A673 (cell line): ENCODE results near the gene NFATC1. TPM values are rescaled to one million over a fixed set of nuclear protein-coding genes. Genes with fewer than 3 reads are reported as not detected.

Experiments used
- BruUV-seq: library from RNA; stranded (reverse); fragments of 400-500 nt; replicated peaks from 2 replicates; lab custom pipeline; 2021; lab: Mats Ljungman, UMichigan
- CTCF ChIA-PET: fragments of 300-600 bp; sonication (Branson Sonifier 250); formaldehyde crosslinking; loops from one replicate; lab custom pipeline; 2022; ENCODE audit warnings: antibody characterized with exemption; lab: Charles Lee
- POLR2A ChIA-PET: fragments of 300-600 bp; sonication (Branson Sonifier 250); formaldehyde crosslinking; loops from one replicate; lab custom pipeline; 2022; ENCODE audit warnings: antibody characterized with exemption; ENCODE audit not compliant: low non-redundant PET; lab: Charles Lee
- DNase-seq: peaks from one replicate; pipeline ENCODE4 v3.0.0-alpha.2; 2015; ENCODE audit warnings: low spot score
- H3K27ac ChIP-seq: fragments of 200-600 bp; sonication (generic); 2 replicates; pipeline ENCODE4 v1.5.1; 2016; ENCODE audit warnings: mixed run types, low read depth, mild to moderate bottlenecking, mixed read lengths, antibody characterized with exemption, low read length; ENCODE audit not compliant: poor library complexity, severe bottlenecking
- H3K27me3 ChIP-seq: fragments of 200-600 bp; sonication (generic); replicated peaks from 2 replicates; pipeline ENCODE4 v1.6.1; 2017; ENCODE audit warnings: mixed run types, low read depth, mild to moderate bottlenecking, mixed read lengths, antibody characterized with exemption, low read length; ENCODE audit not compliant: insufficient read depth, poor library complexity
- H3K36me3 ChIP-seq: fragments of 200-600 bp; sonication (generic); 2 replicates; pipeline ENCODE4 v1.6.1; 2016; ENCODE audit warnings: mixed run types, mild to moderate bottlenecking, mixed read lengths, antibody characterized with exemption, low read length; ENCODE audit not compliant: insufficient read depth, poor library complexity, severe bottlenecking
- H3K4me1 ChIP-seq: fragments of 200-600 bp; sonication (generic); 2 replicates; pipeline ENCODE4 v1.6.1; 2017; ENCODE audit warnings: mixed run types, mild to moderate bottlenecking, mixed read lengths, antibody characterized with exemption, low read length; ENCODE audit not compliant: insufficient read depth, poor library complexity, severe bottlenecking
- H3K4me3 ChIP-seq: fragments of 200-600 bp; sonication (generic); 2 replicates; pipeline ENCODE4 v1.5.1; 2016; ENCODE audit warnings: low read depth, mixed run types, mild to moderate bottlenecking, mixed read lengths, low read length; ENCODE audit not compliant: poor library complexity, severe bottlenecking
- H3K9me3 ChIP-seq: fragments of 200-600 bp; sonication (generic); 2 replicates; pipeline ENCODE4 v1.6.1; 2016; ENCODE audit warnings: mixed run types, low read depth, mild to moderate bottlenecking, mixed read lengths, antibody characterized with exemption, low read length; ENCODE audit not compliant: poor library complexity, severe bottlenecking
- CTCF ChIP-seq: fragments of 300-800, 200-600 bp; sonication (generic); conservative IDR thresholded peaks from 2 replicates; pipeline ENCODE4 v1.5.1; 2017; ENCODE audit warnings: low read depth, mild to moderate bottlenecking, antibody characterized with exemption, low read length, moderate library complexity, mixed read lengths
- EZH2 ChIP-seq: fragments of 200-600 bp; sonication (generic); IDR thresholded peaks from 2 replicates; pipeline ENCODE4 v1.6.1; 2017; ENCODE audit warnings: borderline replicate concordance, low read depth, mild to moderate bottlenecking, mixed read lengths, antibody characterized with exemption, low read length; ENCODE audit not compliant: poor library complexity, severe bottlenecking
- intact Hi-C: fragments of 100-400 bp; cut with micrococcal nuclease; formaldehyde crosslinking; loops from one replicate; pipeline ENCODE4 v1.10.0; 2022; ENCODE audit not compliant: unreplicated experiment
- total RNA-seq: library from RNA; stranded (reverse); gene quantifications from 2 replicates; pipeline ENCODE4 v1.2.3, GENCODE V29; 2021

NFATC1 gene
- total RNA-seq, 1 experiment from 2014 or later: 10.4 TPM

- no peaks in the 10 kb centered on the region for H3K27me3 ChIP-seq
- BruUV-seq: no TSS peak
- no peak for TF ChIP-seq EZH2
- TF ChIP-seq CTCF: no peak
- no peak for DNase-seq
- intact Hi-C loops: no loop called here
- H3K36me3 ChIP-seq: no peaks in the 10 kb centered on the region
- no peaks in the 10 kb centered on the region for H3K9me3 ChIP-seq
- H3K27ac ChIP-seq: no peak overlapping the region
- H3K4me3 ChIP-seq: no peak overlapping the region
- POLR2A ChIA-PET: no interaction called here
- CTCF ChIA-PET: no interaction called here
- H3K4me1 ChIP-seq: peaks cover 6% of the 10 kb centered on the region
Measured at GRCh38 chr18:79459946-79460480, 64.3 kb downstream of the NFATC1 start.

- CTCF ChIA-PET: no interaction called here
- H3K4me1 ChIP-seq: peaks cover 13% of the 10 kb centered on the region
- no peak for DNase-seq
- no peak overlapping the region for H3K4me3 ChIP-seq
- TF ChIP-seq CTCF (no peak), EZH2 (no peak)
- H3K27me3 ChIP-seq: no peaks in the 10 kb centered on the region
- no TSS peak for BruUV-seq
- H3K36me3 ChIP-seq: no peaks in the 10 kb centered on the region
- no peaks in the 10 kb centered on the region for H3K9me3 ChIP-seq
- intact Hi-C loops: no loop called here
- H3K27ac ChIP-seq: no peak overlapping the region
- POLR2A ChIA-PET: no interaction called here
Measured at GRCh38 chr18:79460481-79461300, 65.0 kb downstream of the NFATC1 start.

- no peak overlapping the region for H3K4me3 ChIP-seq
- H3K9me3 ChIP-seq: no peaks in the 10 kb centered on the region
- H3K36me3 ChIP-seq: no peaks in the 10 kb centered on the region
- intact Hi-C loops: no loop called here
- BruUV-seq: no TSS peak
- DNase-seq: no peak
- ChIA-PET POLR2A (no interaction called here), CTCF (no interaction called here)
- H3K27me3 ChIP-seq: no peaks in the 10 kb centered on the region
- H3K27ac ChIP-seq: no peak overlapping the region
- TF ChIP-seq CTCF: no peak
- no peak for TF ChIP-seq EZH2
- peaks cover 22% of the 10 kb centered on the region for H3K4me1 ChIP-seq
Measured at GRCh38 chr18:79461627-79462026, 65.9 kb downstream of the NFATC1 start.
